ENCODE data around the gene ARPIN. TPM values are rescaled to one million over a fixed set of nuclear protein-coding genes. Genes with fewer than 3 reads are reported as not detected.

The ARPIN gene
- polyA plus RNA-seq, 3 donors = 28.2 to 30.3 (median 28.9) TPM

- DNase-seq (ENCODE audit: extremely low read depth in 1 of 11, low read depth in 9 of 11, low spot score in 4 of 11) = no peak
Observed at GRCh38 chr15:89928421-89928820, 15.7 kb upstream of the ARPIN start.

- DNase-seq (ENCODE audit: extremely low read depth in 1 of 11, low read depth in 9 of 11, low spot score in 4 of 11) = no peak
Observed at GRCh38 chr15:89926158-89926557, 13.4 kb upstream of the ARPIN start.

- no peak for DNase-seq (ENCODE audit: extremely low read depth in 1 of 11, low read depth in 9 of 11, low spot score in 4 of 11)
Observed at GRCh38 chr15:89917442-89918101, 4.8 kb upstream of the ARPIN start.

GRCh38 chr15:89916660-89917059 lies 3.9 kb upstream of the ARPIN start:
- no peak for DNase-seq (ENCODE audit: extremely low read depth in 1 of 11, low read depth in 9 of 11, low spot score in 4 of 11)

GRCh38 chr15:89912145-89912673 lies 543 bp downstream of the ARPIN start:
- DNase-seq (ENCODE audit: extremely low read depth in 1 of 11, low read depth in 9 of 11, low spot score in 4 of 11) = no peak

- no peak for DNase-seq (ENCODE audit: extremely low read depth in 1 of 11, low read depth in 9 of 11, low spot score in 4 of 11)
Observed at GRCh38 chr15:89910891-89911626, 1.7 kb downstream of the ARPIN start.

GRCh38 chr15:89909611-89910010 lies 3.1 kb downstream of the ARPIN start:
- DNase-seq (ENCODE audit: extremely low read depth in 1 of 11, low read depth in 9 of 11, low spot score in 4 of 11) = no peak

- no peak for DNase-seq (ENCODE audit: extremely low read depth in 1 of 11, low read depth in 9 of 11, low spot score in 4 of 11)
Observed at GRCh38 chr15:89908226-89908625, 4.5 kb downstream of the ARPIN start.

- no peak for DNase-seq (ENCODE audit: extremely low read depth in 1 of 11, low read depth in 9 of 11, low spot score in 4 of 11)
Observed at GRCh38 chr15:89907289-89907688, 5.5 kb downstream of the ARPIN start.

GRCh38 chr15:89905846-89906378 lies 6.8 kb downstream of the ARPIN start:
- DNase-seq (ENCODE audit: extremely low read depth in 1 of 11, low read depth in 9 of 11, low spot score in 4 of 11) = no peak

- DNase-seq (ENCODE audit: extremely low read depth in 1 of 11, low read depth in 9 of 11, low spot score in 4 of 11) = no peak
Observed at GRCh38 chr15:89904519-89904918, 8.2 kb downstream of the ARPIN start.

GRCh38 chr15:89903858-89904130 lies 9.0 kb downstream of the ARPIN start:
- no peak for DNase-seq (ENCODE audit: extremely low read depth in 1 of 11, low read depth in 9 of 11, low spot score in 4 of 11)

- no peak for DNase-seq (ENCODE audit: extremely low read depth in 1 of 11, low read depth in 9 of 11, low spot score in 4 of 11)
Observed at GRCh38 chr15:89903015-89903857, 9.5 kb downstream of the ARPIN start.

- no peak for DNase-seq (ENCODE audit: extremely low read depth in 1 of 11, low read depth in 9 of 11, low spot score in 4 of 11)
Observed at GRCh38 chr15:89900849-89901248, 11.9 kb downstream of the ARPIN start.

- DNase-seq (ENCODE audit: extremely low read depth in 1 of 11, low read depth in 9 of 11, low spot score in 4 of 11) = no peak
Observed at GRCh38 chr15:89899951-89900567, 12.7 kb downstream of the ARPIN start.

- DNase-seq (ENCODE audit: extremely low read depth in 1 of 11, low read depth in 9 of 11, low spot score in 4 of 11) = no peak
Observed at GRCh38 chr15:89899295-89899945, 13.3 kb downstream of the ARPIN start.

- DNase-seq (ENCODE audit: extremely low read depth in 1 of 11, low read depth in 9 of 11, low spot score in 4 of 11) = no peak
Observed at GRCh38 chr15:89898614-89899294, 14.0 kb downstream of the ARPIN start.

GRCh38 chr15:89898146-89898545 lies 14.6 kb downstream of the ARPIN start:
- no peak for DNase-seq (ENCODE audit: extremely low read depth in 1 of 11, low read depth in 9 of 11, low spot score in 4 of 11)
